NCI-H1417 treated with DMSO at 0.1 percent for 48 hours (cell line): ENCODE results near the gene FAM234A.
"Not testable (repeated sequence)": the region's sequence is repeated elsewhere in the genome, so short reads cannot be mapped to it uniquely, and the experiment has no call there.

Experiments
- DNase-seq: peaks from one replicate; lab custom pipeline; 2025; lab: John Stamatoyannopoulos, UW

FAM234A gene

GRCh38 chr16:265711-266110, 31.1 kb downstream of the FAM234A start:
- no peak for DNase-seq

GRCh38 chr16:266258-267164, 31.9 kb downstream of the FAM234A start:
- no peak for DNase-seq

GRCh38 chr16:267562-267961, 32.9 kb downstream of the FAM234A start:
- not testable (repeated sequence) for DNase-seq

- no peak for DNase-seq
Measured at GRCh38 chr16:268141-269053, 33.8 kb downstream of the FAM234A start.

GRCh38 chr16:269061-269796, 34.6 kb downstream of the FAM234A start:
- DNase-seq: no peak

GRCh38 chr16:270381-271255, 36.0 kb downstream of the FAM234A start:
- no peak for DNase-seq

- no peak for DNase-seq
Measured at GRCh38 chr16:272633-273546, 38.3 kb downstream of the FAM234A start.

GRCh38 chr16:273547-274421, 39.2 kb downstream of the FAM234A start:
- no peak for DNase-seq

- DNase-seq: no peak
Measured at GRCh38 chr16:275041-275641, 40.5 kb downstream of the FAM234A start.

GRCh38 chr16:275786-276232, 41.2 kb downstream of the FAM234A start, which contains the start of gene RGS11:
TSS of gene RGS11 (minus strand) at chr16:275944. CDS start at chr16:275911, 33 bp downstream.
- no peak for DNase-seq

- no peak for DNase-seq
Measured at GRCh38 chr16:276426-277077, 41.9 kb downstream of the FAM234A start.

- no peak for DNase-seq
Measured at GRCh38 chr16:278863-279366, 44.3 kb downstream of the FAM234A start.

GRCh38 chr16:279531-279930, 44.9 kb downstream of the FAM234A start:
- no peak for DNase-seq

- DNase-seq: no peak
Measured at GRCh38 chr16:280005-280460, 45.4 kb downstream of the FAM234A start.

- DNase-seq: no peak
Measured at GRCh38 chr16:280552-280951, 45.9 kb downstream of the FAM234A start, which contains the start of gene ARHGDIG. TSS of gene ARHGDIG (plus strand) at chr16:280591. CDS start at chr16:280681, 90 bp downstream.

GRCh38 chr16:280991-281659, 46.5 kb downstream of the FAM234A start:
- DNase-seq: no peak
